HG03342 (cell line): ENCODE results near the gene SLC44A2.

Experiments used
- ATAC-seq: cut with Tn5 transposase; IDR thresholded peaks from one replicate; pipeline ENCODE4 v1.9.1; 2021; ENCODE audit warnings: mild to moderate bottlenecking, moderate library complexity; ENCODE audit not compliant: unreplicated experiment

The SLC44A2 gene

DNA sequence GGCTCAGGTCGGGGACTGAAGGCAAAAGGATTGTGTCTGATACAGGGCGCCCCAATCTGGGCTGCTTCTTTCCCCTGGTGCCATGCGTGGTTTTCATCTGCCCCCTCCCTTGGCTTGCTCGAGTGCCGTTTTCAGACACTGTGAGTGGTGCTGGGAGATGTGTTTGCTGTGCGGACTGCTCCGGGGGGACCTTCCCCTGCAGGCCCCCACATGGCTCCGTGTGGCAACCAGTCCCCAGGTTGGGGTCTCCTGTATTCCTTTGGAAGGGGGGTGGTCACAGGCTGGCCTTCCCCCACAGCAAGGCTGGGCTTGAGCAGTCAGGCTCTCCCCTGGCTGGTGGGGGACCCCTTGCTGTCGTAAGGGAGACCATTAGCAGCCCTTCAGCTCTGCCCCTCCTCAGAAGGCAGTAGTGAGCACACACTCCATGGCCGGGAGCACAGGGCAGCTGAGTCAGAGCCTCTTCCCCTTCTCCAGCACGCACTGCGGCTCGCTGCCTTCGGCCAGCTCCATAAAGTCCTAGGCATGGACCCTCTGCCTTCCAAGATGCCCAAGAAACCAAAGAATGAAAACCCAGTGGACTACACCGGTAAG, 55.3 kb downstream of the SLC44A2 start:
- ATAC-seq, result no peak

DNA sequence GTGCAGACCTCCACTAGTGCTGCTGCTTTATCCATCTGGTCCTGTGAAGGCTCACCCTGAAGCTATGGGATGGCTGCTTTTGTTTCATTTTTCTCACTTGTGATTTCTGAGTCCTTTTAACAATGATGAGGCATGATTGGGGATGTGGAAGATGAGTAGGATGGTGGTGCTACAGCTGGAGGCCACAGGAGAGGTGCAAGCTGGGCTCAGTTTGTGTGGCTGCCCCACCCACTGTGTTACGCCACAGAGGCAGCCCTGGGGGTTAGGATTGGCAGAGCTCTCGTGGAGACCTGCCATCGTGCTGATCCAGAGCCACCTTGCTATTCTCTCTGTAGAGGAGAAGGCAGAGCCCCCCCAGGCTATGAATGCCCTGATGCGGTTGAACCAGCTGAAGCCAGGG, 56.3 kb downstream of the SLC44A2 start:
- no peak for ATAC-seq

DNA sequence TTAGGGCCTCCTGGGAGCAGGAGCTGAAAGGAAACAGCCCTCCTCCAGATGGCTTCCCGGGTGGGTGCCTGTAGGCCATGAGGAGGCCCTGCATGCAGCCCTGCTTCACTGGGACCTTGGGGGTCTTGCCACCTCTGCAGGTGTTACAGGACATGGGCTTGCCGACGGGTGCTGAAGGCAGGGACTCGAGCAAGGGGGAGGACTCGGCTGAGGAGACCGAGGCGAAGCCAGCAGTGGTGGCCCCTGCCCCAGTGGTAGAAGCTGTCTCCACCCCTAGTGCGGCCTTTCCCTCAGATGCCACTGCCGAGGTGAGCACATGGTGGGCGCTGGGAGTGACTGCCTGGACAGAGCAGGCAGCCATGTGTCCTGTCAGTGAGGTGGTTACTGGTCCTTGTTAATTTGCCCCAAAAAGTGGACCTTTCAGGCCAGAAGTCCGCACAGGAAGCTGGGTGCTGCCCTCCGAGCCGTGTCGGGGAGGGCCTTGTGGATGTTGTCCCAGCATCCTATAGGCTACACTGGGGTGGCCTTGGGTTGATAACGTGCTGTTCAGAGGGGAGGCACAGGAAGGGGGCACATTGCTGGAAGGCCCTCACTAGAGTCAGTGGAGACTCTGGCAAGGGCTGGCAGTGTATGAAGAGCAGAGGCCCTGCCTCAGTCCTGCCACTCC, 57.2 kb downstream of the SLC44A2 start:
- ATAC-seq, result no peak

DNA sequence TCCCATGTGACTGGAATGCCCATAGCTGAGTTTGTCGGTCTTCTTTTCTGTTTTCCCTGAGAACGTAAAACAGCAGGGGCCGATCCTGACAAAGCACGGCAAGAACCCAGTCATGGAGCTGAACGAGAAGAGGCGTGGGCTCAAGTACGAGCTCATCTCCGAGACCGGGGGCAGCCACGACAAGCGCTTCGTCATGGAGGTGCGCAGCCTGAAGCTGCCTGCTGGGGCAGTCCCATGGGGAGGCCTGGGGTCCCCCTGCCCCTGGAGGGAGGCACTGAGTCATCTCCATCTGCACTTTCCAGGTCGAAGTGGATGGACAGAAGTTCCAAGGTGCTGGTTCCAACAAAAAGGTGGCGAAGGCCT, 57.7 kb downstream of the SLC44A2 start:
- no peak for ATAC-seq

DNA sequence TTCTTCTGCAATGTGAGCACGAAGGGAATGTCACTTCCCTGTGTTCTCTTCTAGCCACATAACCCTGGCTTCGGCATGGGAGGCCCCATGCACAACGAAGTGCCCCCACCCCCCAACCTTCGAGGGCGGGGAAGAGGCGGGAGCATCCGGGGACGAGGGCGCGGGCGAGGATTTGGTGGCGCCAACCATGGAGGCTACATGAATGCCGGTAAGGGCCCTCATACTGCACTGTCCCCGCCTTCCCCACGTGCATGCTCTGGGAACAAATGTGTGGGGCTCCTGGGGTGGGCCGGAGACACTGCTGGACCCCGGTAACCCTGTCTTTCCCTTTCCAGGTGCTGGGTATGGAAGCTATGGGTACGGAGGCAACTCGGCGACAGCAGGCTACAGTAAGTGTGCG, 58.2 kb downstream of the SLC44A2 start:
- no peak for ATAC-seq

DNA sequence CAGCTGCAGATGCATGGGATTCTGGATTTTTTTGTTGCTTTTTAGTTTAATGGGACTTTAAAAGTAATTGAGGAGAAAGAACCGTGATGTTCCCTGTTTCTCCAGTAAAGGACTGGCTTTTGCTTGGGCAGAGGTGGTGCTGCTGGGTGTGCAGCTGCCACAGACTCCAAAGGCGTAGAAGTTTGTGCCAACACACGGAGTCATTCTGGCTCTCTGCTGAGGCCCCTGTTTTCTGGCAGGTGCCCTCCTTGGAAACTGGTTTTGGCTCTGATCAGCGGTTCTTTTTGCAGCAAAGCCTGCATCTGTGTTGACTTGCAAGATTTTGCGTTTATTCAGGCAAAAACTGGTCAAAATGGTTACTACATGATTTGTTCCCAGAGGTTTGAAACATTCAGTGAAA, 59.9 kb downstream of the SLC44A2 start:
- ATAC-seq, result no peak

DNA sequence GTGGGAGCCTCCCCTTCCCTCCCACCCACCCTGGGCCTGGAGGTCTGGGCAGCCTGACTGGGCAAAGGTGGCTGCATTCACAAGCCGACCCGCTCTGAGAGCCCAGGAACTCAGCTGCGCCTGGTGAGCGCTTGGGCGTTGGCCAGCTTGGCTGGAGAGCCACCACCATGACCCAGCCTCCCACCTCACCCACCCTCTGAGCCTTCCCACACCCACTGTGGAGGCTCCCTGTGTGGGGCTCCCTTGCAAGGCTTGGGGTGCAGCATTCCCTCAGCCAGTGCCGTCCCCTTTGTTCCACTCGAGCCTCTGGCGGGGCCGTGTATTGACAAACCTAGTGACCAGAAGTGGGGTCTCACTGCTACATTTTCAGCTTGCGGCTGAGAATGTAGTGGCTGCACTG, 60.8 kb downstream of the SLC44A2 start:
- ATAC-seq, result no peak

DNA sequence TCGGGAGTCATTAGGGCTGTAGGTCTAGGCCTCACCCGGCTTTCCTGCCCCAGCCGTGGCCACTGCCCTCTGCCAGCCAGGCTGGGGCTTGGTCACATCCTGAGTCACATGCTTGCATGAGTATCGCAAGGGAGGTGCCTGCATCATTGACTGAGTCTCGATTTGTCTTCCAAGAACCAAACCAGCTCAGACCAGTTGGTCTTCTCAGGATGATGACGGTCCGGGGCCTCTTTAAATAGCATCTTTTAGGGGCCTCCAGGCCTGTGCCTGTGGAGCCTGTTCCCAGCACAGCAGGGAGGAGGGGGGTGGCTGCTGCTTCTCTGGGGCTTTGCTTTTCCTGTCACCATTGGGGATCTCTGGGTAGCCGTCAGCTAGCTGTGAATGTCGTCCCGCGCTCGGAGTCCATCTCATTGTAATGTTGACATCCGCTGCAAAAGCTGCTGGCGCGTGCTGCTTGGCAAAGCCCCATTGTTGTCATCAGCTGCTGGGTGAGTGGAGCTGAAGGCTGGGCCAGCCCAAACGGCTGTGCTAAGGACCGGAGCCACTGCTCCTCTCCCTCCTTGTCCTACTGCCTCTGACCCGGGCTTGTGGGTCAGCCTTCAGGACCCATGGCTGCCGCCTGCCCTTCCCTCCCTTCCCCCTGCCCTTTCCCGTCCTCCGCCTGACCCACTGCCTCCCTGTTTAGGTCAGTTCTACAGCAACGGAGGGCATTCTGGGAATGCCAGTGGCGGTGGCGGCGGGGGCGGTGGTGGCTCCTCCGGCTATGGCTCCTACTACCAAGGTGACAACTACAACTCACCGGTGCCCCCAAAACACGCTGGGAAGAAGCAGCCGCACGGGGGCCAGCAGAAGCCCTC, 61.5 kb downstream of the SLC44A2 start:
- no peak for ATAC-seq

DNA sequence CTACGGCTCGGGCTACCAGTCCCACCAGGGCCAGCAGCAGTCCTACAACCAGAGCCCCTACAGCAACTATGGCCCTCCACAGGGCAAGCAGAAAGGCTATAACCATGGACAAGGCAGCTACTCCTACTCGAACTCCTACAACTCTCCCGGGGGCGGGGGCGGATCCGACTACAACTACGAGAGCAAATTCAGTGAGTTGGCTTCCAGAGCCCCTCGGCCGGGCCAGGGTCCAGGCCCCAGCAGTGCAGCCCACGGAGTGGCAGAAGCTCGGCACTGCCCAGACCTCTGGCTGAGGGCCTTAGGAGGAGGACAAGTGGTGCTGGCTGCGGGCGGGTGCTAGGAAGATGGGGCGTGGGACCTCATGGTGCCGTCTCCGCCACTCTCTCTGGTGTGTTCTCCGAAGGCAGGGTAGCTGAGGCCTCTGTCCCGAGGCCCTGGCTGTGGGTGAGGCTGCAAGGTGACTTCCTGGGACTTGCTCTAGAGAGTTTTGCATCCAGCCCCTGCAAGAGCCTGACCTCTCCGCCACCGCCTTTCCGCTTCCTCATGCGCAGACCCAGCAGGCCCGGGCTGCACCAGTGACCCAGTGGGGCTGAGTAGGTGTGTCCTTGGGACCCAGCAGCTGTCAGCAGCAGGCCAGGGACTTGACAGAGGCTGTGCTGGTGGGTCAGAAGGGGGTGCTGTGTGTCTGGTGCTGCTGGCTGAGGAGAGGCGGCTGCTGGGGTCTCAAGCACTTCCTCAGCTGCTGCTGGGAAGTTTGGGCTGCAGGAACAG, 62.4 kb downstream of the SLC44A2 start:
- no peak for ATAC-seq

DNA sequence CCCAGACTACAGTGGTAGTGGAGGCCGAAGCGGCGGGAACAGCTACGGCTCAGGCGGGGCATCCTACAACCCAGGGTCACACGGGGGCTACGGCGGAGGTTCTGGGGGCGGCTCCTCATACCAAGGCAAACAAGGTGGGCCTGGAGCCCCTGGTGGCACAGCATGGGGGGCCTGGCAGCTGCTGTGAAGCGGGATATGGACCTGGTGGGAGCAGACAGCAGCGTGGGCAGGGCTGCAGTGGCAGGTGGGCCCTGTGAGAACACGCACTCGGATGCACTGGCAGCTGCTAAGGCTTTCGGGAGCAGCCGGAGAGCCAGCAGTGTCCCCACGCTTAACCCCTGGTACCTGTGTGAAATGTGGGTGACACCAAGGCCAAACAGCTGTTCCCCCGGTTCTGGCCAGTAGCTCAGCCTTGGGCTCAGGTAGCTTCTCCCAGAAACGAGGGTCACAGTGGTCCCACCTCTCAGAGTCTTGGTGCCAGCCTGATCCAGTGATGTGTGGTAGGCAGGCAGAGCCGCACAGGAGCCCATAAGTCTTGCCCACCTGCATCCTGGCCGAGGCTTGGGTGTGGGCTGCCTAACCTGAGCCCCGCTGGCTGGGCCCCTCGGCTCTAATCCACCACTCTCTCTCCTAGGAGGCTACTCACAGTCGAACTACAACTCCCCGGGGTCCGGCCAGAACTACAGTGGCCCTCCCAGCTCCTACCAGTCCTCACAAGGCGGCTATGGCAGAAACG, 63.4 kb downstream of the SLC44A2 start:
- no peak for ATAC-seq

DNA sequence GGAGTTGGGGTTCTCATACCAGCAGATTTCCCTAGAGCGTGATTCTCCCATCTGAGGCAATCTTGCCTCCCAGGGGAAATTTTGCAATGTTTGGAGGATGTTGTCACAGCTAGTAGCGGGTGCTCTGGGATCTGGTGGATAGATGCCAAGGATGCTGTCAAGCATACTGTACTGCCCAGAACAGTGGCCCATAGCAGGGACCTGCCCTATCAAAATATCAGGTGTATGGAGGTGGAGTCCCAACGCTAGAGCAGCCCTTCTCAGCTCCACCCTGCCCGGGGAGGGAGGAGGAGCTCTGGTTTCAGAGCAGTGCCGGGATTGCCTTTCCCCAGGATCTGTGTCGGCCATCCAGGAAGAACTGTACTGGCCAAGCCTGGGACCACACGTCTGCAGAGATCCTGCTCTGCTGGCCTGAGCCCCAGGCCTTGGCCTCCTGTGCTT, 65.0 kb downstream of the SLC44A2 start:
- no peak for ATAC-seq

DNA sequence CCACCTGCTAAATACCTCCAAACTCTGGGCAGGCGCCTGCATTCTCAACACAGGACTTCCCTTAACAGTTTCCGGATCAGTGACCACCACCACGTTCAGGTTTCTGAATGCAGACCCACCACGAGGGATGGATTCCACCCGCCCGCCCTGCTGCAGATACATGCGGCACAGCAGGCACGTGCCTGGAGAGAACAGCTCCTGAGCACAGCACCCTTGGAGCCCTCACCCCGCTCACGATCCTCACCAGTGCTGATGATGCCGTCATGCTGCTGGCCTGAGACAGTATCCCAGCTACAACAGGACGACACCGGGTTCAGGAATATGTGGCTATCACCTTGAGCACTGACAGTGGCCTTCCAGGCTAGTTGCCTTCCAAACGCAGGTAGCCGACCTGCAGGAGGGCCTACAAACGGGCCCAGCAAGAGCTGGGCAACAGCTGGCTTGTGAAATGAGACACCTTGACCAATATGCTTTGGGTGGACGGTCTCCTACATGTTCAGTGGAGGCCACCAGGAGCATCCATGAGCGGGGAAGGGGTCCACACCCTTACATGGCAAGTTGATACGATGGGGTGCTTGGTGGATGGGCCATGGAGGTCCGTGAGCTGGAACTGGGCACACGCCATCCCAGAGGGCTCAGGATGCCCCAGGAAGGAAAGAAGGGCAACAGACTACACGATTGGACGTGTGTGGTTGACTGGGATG, 66.0 kb downstream of the SLC44A2 start:
- ATAC-seq, result no peak

DNA sequence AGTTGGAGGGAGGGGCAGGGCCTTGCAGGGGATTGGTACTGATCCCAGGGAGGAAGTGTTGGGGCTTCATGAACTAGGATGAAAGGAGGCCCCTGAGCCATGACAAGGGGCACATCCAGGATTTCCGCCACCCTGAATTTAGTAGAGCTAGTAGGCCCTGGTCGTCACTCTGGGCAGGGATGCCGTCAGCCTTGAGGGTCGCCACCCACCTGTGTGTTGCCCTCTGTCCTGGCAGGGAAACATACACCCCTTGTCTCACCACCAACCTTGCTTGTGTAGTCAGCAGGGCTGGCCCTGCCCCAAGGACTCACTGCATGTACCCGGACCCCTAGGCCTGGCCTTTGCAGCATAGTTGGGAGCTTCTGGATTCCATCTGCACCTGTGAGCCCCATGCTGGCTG, 66.5 kb downstream of the SLC44A2 start:
- no peak for ATAC-seq

DNA sequence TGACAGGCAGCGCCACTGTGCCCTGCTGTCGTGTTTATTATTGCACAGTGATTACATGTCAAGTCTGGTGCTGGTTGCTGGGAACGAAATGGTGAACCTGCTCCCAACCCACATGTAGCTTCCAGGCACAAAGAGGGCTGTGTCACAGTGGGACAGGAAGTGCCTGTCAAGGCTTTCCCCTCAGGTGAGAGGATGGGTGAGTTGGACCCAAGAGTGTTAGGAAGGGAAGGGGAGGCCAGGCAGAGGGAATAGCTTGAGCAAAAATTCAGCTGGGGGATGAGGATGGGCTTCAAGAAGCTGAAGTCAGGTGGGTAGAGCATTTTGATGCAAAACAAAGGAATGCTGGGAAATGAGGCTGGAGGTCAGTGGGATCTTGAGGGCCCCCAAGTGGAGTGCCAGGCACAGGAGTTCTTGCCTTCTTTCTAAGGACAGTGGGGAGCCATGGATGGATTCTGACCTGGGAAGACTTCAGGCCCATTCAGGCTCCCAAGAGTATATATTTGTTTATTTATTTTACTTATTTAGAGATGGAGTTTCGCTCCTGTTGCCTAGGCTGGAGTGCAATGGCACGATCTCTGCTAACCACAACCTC, 67.4 kb downstream of the SLC44A2 start:
- ATAC-seq, result no peak
